GM18526 (cell line): Measurements from ENCODE around the gene CALB2.

ENCODE experiments used
- POLR2A ChIP-seq: IDR thresholded peaks from 3 replicates; pipeline ENCODE4 v1.6.1; 2011; ENCODE audit not compliant: insufficient read length; ENCODE audit errors: extremely low read depth

The CALB2 gene

GRCh38 chr16:71368958-71369357 lies 10.4 kb downstream of the CALB2 start:
- TF ChIP-seq POLR2A = no peak

GRCh38 chr16:71369494-71369893 lies 11.0 kb downstream of the CALB2 start:
- no peak for TF ChIP-seq POLR2A

GRCh38 chr16:71371237-71371636 lies 12.7 kb downstream of the CALB2 start:
- TF ChIP-seq POLR2A = no peak

- no peak for TF ChIP-seq POLR2A
Observed at GRCh38 chr16:71373073-71373472, 14.6 kb downstream of the CALB2 start.

GRCh38 chr16:71376465-71377157 lies 18.1 kb downstream of the CALB2 start:
- no peak for TF ChIP-seq POLR2A

- no peak for TF ChIP-seq POLR2A
Observed at GRCh38 chr16:71379711-71380110, 21.2 kb downstream of the CALB2 start.

GRCh38 chr16:71380831-71381230 lies 22.3 kb downstream of the CALB2 start:
- no peak for TF ChIP-seq POLR2A

- TF ChIP-seq POLR2A = no peak
Observed at GRCh38 chr16:71383054-71383773, 24.7 kb downstream of the CALB2 start.

GRCh38 chr16:71384073-71384724 lies 25.7 kb downstream of the CALB2 start:
- no peak for TF ChIP-seq POLR2A

GRCh38 chr16:71387045-71387871 lies 28.7 kb downstream of the CALB2 start:
- no peak for TF ChIP-seq POLR2A

GRCh38 chr16:71389330-71389729 lies 30.8 kb downstream of the CALB2 start:
- no peak for TF ChIP-seq POLR2A

GRCh38 chr16:71396594-71396993 lies 38.1 kb downstream of the CALB2 start:
- TF ChIP-seq POLR2A = no peak

GRCh38 chr16:71399801-71400563 lies 41.5 kb downstream of the CALB2 start:
- TF ChIP-seq POLR2A = no peak

- TF ChIP-seq POLR2A = no peak
Observed at GRCh38 chr16:71402007-71402406, 43.5 kb downstream of the CALB2 start.

GRCh38 chr16:71402674-71403073 lies 44.2 kb downstream of the CALB2 start:
- no peak for TF ChIP-seq POLR2A

GRCh38 chr16:71404364-71404763 lies 45.8 kb downstream of the CALB2 start:
- TF ChIP-seq POLR2A = no peak
